Pancreas (tissue), 10 donors: Measurements from ENCODE around the gene WBP1L. TPM values are rescaled to one million over a fixed set of nuclear protein-coding genes. Genes with fewer than 3 reads are reported as not detected.
A peak's percentile ranks its signal among the peaks of the same experiment; 100 is the strongest.
"Not testable (repeated sequence)": the region's sequence is repeated elsewhere in the genome, so short reads cannot be mapped to it uniquely, and the experiment has no call there.

ENCODE experiments used
- ATAC-seq, 4 donors: fragments of 200-7000 bp; cut with Tn5 transposase; one replicate each; pipeline versions ENCODE4 v1.8.0 to v1.9.1; 2020; ENCODE audit warnings: mild to moderate bottlenecking in 4 of 4, moderate library complexity in 4 of 4
- DNase-seq, 6 donors: peaks; one replicate each; pipeline ENCODE4 v3.0.0-alpha.2; 2020
- FAIRE-seq: peaks from 2 replicates; lab custom pipeline; 2012; peaks lifted over from hg19 to GRCh38; lab: Jason Lieb, UNC
- H3K27ac ChIP-seq, 4 donors: fragments of 200-600 bp; sonication (generic); 1 replicate in 3 of 4; 2 replicates in 1 of 4; pipeline versions ENCODE4 v1.5.0 to v1.8.0; 2020
- H3K27me3 ChIP-seq, 4 donors: fragments of 200-600 bp; one replicate each; pipeline ENCODE4 v1.8.0; 2021
- H3K36me3 ChIP-seq, 3 donors: fragments of 200-600 bp; sonication (generic) in 1 of 3; one replicate each; pipeline versions ENCODE4 v1.5.0 to v1.8.0; 2020 to 2021
- H3K4me1 ChIP-seq, 3 donors: fragments of 200-600 bp; one replicate each; pipeline ENCODE4 v1.8.0; 2021
- H3K4me3 ChIP-seq, 4 donors: fragments of 200-600 bp; sonication (generic) in 2 of 4; one replicate each; pipeline versions ENCODE4 v1.5.0 to v1.8.0; 2020 to 2021
- H3K9me3 ChIP-seq, 4 donors: fragments of 200-600 bp; one replicate each; pipeline ENCODE4 v1.8.0; 2021
- CTCF ChIP-seq, 4 donors: fragments of 200-600 bp; sonication (generic) in 3 of 4; IDR thresholded peaks; one replicate each; pipeline versions ENCODE4 v1.5.0 to v1.8.0; 2021; ENCODE audit warnings: antibody characterized with exemption in 4 of 4
- WGBS, 2 donors: extraction: QIAGEN DNeasy Blood & Tissue Kit; methylation state at CpG; one replicate each; pipeline ENCODE4 v1.1.7; 2013; 5-methylcytosine and 5-hydroxymethylcytosine counted together
- intact Hi-C, 3 donors: fragments of 100-400 bp; cut with DNase I; formaldehyde crosslinking; loops; one replicate each; pipeline versions ENCODE4 v1.11.1 to v1.14.2; 2022
- polyA plus RNA-seq, 2 donors: library from polyadenylated mRNA; stranded (reverse); fragments of 200-250 nt; gene quantifications; one replicate each; pipeline ENCODE4 v1.2.3, GENCODE V29; 2013
- total RNA-seq, 6 donors: library from RNA; stranded (reverse); fragmentation: NEBNext Ultra II Directional in 4 of 6; extraction: Animal tissue kit (Norgen Biotek cat#: 25700) in 4 of 6; gene quantifications; one replicate each; pipeline versions ENCODE4 v1.2.1 to v1.2.4, GENCODE V29; 2021 to 2023
- donor health status: healthy with polysubstance abuse.
- donor health status: DM: no; HTN: no; CAD: no; lungs with moderate emphysema.
- donor health status: DM: no; HTN: no; CAD: no.
- donor health status: control.
- donor health status: control.
- donor health status: Bipolar disorder and iron deficiency.
- donor health status: DM: yes; HTN: yes; CAD: no.
- donor health status: DM: no; HTN: no; CAD: no.
- donor health status: DM: no; HTN: no; CAD: no.
- donor health status: DM: yes; HTN: yes; CAD: no.

WBP1L gene
- total and polyA plus RNA-seq, 8 donors, result 9.0 to 27.3 (median 10.8) TPM

- FAIRE-seq (no peak), ATAC-seq (peak in 2 of 4 donors; percentile 13 to 33), DNase-seq (peak in 4 of 6 donors; percentile 20 to 76 (median 50))
- no peak for TF ChIP-seq CTCF (IDR thresholded peaks at IDR 0.05)
- H3K4me1 ChIP-seq, result peaks cover 0 to 9% (median 0%) of the 10 kb centered on the region in 3 donors
- intact Hi-C loops, result no loop called here
- H3K36me3 ChIP-seq, result peaks cover 11 to 32% (median 15%) of the 10 kb centered on the region in 3 donors
- WGBS, 2 donors, result 70 to 71% methylated on average over 23 of the region's 23 CpGs
- no peak overlapping the region for H3K4me3 ChIP-seq
- no peaks in the 10 kb centered on the region for H3K9me3 ChIP-seq
- peak overlapping the region in 3 of 4 donors; percentile 26 to 73 (median 63) for H3K27ac ChIP-seq
- H3K27me3 ChIP-seq, result no peaks in the 10 kb centered on the region
Measured at GRCh38 chr10:102814873-102815661, 71.3 kb downstream of the WBP1L start.

- intact Hi-C loops, result no loop called here
- ATAC-seq (peak in 3 of 4 donors; percentile 37 to 67 (median 52)), FAIRE-seq (peak; percentile 53), DNase-seq (peak in 1 of 6 donors; percentile 44)
- WGBS, 2 donors, result 80 to 85% methylated on average over 12 of the region's 12 CpGs
- H3K4me1 ChIP-seq, result peaks cover 0 to 9% (median 0%) of the 10 kb centered on the region in 3 donors
- peak overlapping the region in 3 of 4 donors; percentile 26 to 73 (median 63) for H3K27ac ChIP-seq
- H3K27me3 ChIP-seq, result no peaks in the 10 kb centered on the region
- peaks cover 11 to 32% (median 15%) of the 10 kb centered on the region in 3 donors for H3K36me3 ChIP-seq
- TF ChIP-seq CTCF (IDR thresholded peaks at IDR 0.05), result no peak
- H3K9me3 ChIP-seq, result no peaks in the 10 kb centered on the region
- H3K4me3 ChIP-seq, result no peak overlapping the region
Measured at GRCh38 chr10:102815790-102816549, 72.2 kb downstream of the WBP1L start.

- FAIRE-seq, result no peak
- H3K4me3 ChIP-seq, result no peak overlapping the region
- no peak for DNase-seq
- no peaks in the 10 kb centered on the region for H3K9me3 ChIP-seq
- peak overlapping the region in 2 of 4 donors; percentile 63 to 73 for H3K27ac ChIP-seq
- ATAC-seq, result no peak
- intact Hi-C loops, result no loop called here
- peaks cover 0 to 9% (median 0%) of the 10 kb centered on the region in 3 donors for H3K4me1 ChIP-seq
- no peaks in the 10 kb centered on the region for H3K27me3 ChIP-seq
- 90 to 97% methylated on average over 3 to 4 of the region's 4 CpGs for whole genome bisulfite sequencing, 2 donors
- peaks cover 9 to 20% (median 11%) of the 10 kb centered on the region in 3 donors for H3K36me3 ChIP-seq
- TF ChIP-seq CTCF (IDR thresholded peaks at IDR 0.05), result no peak
Measured at GRCh38 chr10:102817175-102817574, 73.4 kb downstream of the WBP1L start.

- H3K4me1 ChIP-seq, result peaks cover 0 to 8% (median 0%) of the 10 kb centered on the region in 3 donors
- TF ChIP-seq CTCF (IDR thresholded peaks at IDR 0.05), result no peak
- FAIRE-seq (no peak), ATAC-seq (peak in 3 of 4 donors; percentile 4 to 34 (median 29)), DNase-seq (peak in 1 of 6 donors; percentile 33)
- peaks cover 0 to 2% (median 0%) of the 10 kb centered on the region in 3 donors for H3K36me3 ChIP-seq
- no peaks in the 10 kb centered on the region for H3K9me3 ChIP-seq
- H3K4me3 ChIP-seq, result no peak overlapping the region
- no peaks in the 10 kb centered on the region for H3K27me3 ChIP-seq
- intact Hi-C loops, result no loop called here
- WGBS, 2 donors, result 48 to 59% methylated on average over 6 of the region's 6 CpGs
- peak overlapping the region in 1 of 4 donors; percentile 37 for H3K27ac ChIP-seq
Measured at GRCh38 chr10:102819054-102819453, 75.3 kb downstream of the WBP1L start.

GRCh38 chr10:102820008-102820407 lies 76.3 kb downstream of the WBP1L start:
- H3K27ac ChIP-seq, H3K4me1 ChIP-seq, H3K36me3 ChIP-seq, H3K9me3 ChIP-seq, FAIRE-seq, intact Hi-C loops, H3K4me3 ChIP-seq, DNase-seq, H3K27me3 ChIP-seq, ATAC-seq: not testable (repeated sequence)
- WGBS, 2 donors, result 95 to 97% methylated on average over 5 of the region's 5 CpGs
